AG10803 (cell line): Measurements from ENCODE around the gene FBXW8.

Experiments
- DNase-seq: peaks from one replicate; pipeline ENCODE4 v3.0.0; 2010; ENCODE audit warnings: low read depth
- H3K4me3 ChIP-seq: 2 replicates; pipeline ENCODE4 v1.5.1; 2011; ENCODE audit warnings: mild to moderate bottlenecking, low read length, control low read depth
- CTCF ChIP-seq: conservative IDR thresholded peaks from 2 replicates; pipeline ENCODE4 v1.5.1; 2011; ENCODE audit warnings: mild to moderate bottlenecking, low read length, control low read depth, inconsistent platforms

FBXW8 gene

DNA sequence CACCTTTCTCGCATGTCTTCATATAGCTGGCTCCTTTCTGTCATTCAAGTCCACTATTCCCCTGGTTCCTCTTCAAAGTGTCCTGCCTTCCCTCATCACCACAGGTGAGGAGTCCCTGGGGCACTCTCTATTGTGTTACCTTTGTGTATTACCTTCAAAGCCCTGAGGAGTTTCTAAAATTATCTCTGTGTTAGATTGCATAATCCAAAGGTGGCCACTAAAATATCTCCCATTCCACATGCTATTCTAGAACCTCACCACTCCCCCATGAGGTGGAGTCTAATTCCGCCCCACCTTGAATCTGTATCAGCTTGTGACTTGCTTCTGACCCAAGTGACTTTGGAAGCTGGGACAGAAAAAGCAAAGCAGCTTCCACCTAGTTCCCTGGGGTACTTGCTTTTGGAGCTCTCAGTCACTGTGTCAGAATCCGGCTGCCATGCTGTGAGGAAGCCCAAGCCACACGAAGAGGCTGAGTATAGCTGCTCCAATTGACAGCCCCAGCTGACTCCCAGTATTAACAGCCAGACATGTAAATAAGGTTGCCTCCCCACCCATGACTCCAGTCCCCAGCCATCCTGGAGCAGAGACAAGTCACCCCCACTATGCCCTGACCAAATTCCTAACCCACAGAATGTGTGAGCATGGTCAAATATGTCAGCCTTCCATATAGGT lies 36.3 kb upstream of the FBXW8 start:
- H3K4me3 ChIP-seq: no peak overlapping the region
- DNase-seq: no peak
- no peak for TF ChIP-seq CTCF

DNA sequence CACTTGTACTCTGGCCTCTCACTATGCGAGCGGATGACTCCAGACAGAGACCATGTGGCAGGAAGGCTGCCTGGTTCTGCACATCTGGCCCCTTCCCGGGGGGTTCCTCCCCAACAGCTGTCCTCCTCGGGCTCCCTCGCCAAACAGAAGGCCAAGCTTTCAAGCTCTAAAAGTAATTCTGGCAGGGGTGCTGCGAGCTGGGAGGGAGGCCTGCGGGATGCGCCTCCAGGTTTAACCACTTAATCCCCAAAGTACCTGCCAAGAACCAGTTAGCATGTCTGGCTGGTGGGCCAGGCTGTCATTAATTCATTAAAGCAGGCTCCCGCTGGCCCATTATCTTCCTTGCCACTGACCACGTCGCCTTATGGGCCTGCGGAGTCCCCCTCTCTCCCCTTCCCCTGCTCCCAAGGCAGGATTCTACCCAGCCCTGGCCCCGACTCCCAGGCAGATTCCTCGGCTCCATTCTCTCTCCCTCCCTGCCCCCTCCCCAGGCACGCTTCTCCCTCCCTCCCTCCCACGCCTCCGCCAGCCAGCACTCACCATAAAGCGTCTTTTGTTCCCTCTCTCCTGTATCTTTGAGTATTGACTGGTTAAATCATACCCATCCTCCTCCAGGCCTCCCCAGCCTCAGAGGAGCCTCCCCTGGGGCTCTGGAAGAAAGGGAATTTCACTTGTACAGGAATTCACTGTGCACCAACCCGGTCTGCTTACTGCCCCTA lies 34.4 kb upstream of the FBXW8 start:
- DNase-seq: no peak
- no peak overlapping the region for H3K4me3 ChIP-seq
- no peak for TF ChIP-seq CTCF

GRCh38 chr12:116878567-116879508 lies 31.9 kb upstream of the FBXW8 start:
- peak overlapping the region; percentile 29; the same call in 1 of the 2 replicates for H3K4me3 ChIP-seq
- no peak for TF ChIP-seq CTCF
- no peak for DNase-seq

- no peak overlapping the region; the same call in 1 of the 2 replicates for H3K4me3 ChIP-seq
- DNase-seq: no peak
- no peak for TF ChIP-seq CTCF
Measured at GRCh38 chr12:116879509-116880212, 31.1 kb upstream of the FBXW8 start.

DNA sequence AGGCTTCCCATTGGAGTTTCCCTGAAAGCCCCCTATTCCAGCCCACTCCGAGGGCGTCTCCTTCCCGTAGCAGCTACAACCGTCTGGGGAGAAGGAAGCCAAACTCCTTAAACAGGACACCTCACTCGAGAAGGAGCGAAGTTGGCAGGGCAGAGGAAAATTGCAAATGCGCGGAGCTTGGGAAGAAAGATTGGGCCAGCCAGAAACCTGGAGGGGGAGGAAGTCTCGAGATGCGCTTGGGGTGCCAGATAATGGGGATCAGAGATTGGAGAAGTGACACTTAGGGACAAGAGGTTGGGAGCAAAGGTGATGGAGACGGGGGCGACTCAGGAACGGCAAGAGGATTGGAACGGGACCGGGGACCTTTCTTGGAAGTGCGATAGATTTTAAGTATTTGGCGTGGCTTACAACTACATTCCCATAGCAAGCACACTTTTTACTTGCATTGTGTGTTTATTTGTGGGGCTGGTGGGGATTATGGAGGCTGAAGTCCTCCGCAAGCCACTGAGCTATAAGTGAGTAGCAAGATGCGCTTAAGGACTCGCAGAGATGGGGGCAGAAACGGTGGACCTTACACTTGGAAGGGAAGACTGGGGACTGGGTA lies 30.4 kb upstream of the FBXW8 start:
- no peak for DNase-seq
- 0 out of 2 replicates have a peak overlapping the region, but pooled peaks have one; percentile 5 for H3K4me3 ChIP-seq
- TF ChIP-seq CTCF: no peak

- H3K4me3 ChIP-seq: peak overlapping the region; percentile 5; the same call in 1 of the 2 replicates
- TF ChIP-seq CTCF: no peak
- DNase-seq: peak; percentile 32
Measured at GRCh38 chr12:116880817-116881324, 29.9 kb upstream of the FBXW8 start.
